ENCODE measurements around the gene CYTH3.
"Not testable (repeated sequence)": the region's sequence is repeated elsewhere in the genome, so short reads cannot be mapped to it uniquely, and the experiment has no call there.

CYTH3 gene

DNA sequence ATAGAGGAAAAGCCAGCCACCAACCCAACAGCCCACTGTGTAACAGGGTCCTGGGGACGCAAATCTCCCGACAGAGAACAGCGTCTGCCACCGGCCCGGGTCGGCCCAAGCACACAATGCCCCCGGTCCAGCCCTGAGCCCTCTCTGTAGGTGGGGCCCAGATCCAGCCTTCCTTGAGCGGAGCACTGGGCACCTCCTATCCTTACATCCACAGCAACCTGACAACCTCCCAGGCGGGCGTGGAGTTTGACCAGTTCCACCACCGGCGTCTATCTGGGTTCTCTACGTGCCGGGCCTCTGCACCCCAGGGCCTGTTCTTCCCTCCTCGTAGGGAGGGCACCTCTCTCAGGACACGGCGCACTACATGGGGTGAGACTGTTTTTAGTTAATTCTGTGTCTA is 109.0 kb downstream of the CYTH3 start:
- no peak for DNase-seq

DNA sequence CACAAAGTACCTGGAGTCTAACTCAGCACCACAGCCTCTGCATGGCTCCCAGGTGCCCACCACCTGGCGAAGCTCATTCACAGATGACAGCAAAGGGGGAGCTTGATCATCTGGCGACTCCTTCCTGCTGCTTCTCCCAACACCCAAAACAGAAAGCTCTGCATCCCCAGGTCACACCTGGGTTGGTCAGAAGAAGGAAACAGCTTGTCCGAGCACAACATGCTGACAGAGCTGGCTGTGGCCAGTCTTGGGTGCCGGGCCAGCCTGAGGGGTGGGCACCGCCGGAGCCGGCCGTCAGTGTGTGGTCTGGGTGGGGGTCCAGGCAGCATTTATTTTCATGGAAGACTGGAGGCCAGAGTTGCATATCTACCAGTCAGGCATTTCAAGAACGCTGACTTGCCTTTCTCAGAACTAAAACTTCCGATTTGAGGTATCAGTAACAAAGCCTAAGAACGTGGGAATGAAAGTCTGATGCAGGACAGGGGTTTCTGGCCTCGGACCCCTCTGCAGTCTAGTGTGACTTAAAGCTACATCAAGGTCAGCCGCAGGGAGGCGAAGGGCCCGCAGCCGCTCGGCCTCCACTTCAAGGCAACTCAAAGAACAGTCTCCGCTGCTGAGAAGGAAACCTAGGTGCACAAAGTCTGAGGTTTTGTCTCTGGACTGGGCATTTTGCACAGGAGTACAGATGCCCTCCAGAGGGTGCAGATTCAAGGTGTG is 109.6 kb downstream of the CYTH3 start:
- no peak for DNase-seq

DNA sequence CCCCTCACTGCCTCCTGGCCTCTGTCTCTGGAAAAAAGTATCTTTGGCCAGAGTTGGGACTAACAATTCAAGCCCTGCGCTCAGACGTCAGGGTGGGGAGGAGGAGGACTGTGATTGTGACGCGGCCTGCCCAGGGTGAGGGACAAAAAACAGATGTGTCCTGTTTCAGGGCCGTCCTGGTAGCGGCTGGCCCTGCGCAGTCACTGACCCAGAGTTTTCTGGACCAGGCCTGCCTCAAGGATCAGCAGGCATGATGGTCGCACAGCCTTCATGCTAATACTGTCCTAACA is 110.1 kb downstream of the CYTH3 start:
- no peak for DNase-seq

GRCh38 chr7:6161463-6162330 is 110.7 kb downstream of the CYTH3 start:
- no peak for DNase-seq

GRCh38 chr7:6160191-6160623 is 112.2 kb downstream of the CYTH3 start:
- no peak for DNase-seq

- DNase-seq = no peak
Observed at GRCh38 chr7:6159524-6160031, 112.8 kb downstream of the CYTH3 start.

GRCh38 chr7:6159097-6159483 is 113.3 kb downstream of the CYTH3 start:
- no peak for DNase-seq

GRCh38 chr7:6158424-6159096 is 113.9 kb downstream of the CYTH3 start:
- DNase-seq = no peak

- no peak for DNase-seq
Observed at GRCh38 chr7:6157685-6158423, 114.6 kb downstream of the CYTH3 start.

DNA sequence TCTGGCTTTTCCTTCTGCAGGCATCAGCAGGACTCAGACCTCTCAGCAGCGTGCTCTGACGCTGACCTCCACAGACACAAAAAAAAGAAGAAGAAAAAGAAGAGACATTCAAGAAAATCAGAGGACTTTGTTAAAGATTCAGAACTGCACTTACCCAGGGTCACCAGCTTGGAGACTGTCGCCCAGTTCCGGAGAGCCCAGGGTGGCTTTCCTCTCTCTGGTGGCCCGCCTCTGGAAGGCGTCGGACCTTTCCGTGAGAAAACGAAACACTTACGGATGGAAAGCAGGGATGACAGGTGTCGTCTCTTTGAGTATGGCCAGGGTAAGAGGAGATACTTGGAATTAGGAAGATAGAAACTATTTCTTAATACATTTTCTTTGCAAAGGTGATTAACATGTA is 115.7 kb downstream of the CYTH3 start:
- no peak for DNase-seq

GRCh38 chr7:6155596-6155995 is 116.8 kb downstream of the CYTH3 start:
- DNase-seq = no peak

- no peak for DNase-seq
Observed at GRCh38 chr7:6154542-6155404, 117.7 kb downstream of the CYTH3 start.

GRCh38 chr7:6153646-6154541 is 118.5 kb downstream of the CYTH3 start:
- DNase-seq = no peak

DNA sequence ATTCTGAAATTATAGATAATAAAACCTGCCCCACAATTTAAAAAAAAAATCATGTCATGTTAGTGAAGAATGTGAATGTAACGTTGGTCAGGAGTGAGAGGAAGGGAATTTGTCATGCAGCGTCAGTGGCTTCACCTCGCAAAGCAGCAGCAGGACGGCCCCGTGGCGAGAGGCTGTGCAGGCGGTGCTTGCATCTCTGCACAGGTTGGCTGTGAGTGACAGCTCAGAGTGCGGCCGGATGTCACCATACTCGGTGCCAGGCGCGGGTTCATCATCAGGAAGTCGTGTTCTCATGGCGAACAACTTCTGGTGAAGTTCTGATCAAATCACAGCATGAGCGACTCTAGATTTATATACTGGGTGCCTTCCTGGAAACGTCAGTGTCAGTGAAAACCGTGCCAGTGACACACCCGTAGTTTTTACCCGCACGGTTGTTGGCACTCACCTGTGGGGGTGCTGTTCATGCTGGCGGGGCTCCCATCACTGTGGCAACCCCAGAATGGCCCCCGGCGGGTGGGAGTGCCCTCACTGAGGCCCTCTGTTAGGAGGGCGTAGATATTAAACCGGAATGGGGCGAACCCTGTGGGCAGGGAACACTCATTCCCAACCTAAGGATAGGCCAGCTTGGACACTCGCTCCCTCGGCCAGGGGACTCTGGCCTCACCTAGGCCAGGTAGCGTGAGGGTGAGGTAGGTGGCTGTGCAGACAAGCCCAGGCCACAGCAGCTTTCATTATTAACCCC is 120.3 kb downstream of the CYTH3 start:
- no peak for DNase-seq

GRCh38 chr7:6151527-6151926 is 120.9 kb downstream of the CYTH3 start:
- DNase-seq = not testable (repeated sequence)

DNA sequence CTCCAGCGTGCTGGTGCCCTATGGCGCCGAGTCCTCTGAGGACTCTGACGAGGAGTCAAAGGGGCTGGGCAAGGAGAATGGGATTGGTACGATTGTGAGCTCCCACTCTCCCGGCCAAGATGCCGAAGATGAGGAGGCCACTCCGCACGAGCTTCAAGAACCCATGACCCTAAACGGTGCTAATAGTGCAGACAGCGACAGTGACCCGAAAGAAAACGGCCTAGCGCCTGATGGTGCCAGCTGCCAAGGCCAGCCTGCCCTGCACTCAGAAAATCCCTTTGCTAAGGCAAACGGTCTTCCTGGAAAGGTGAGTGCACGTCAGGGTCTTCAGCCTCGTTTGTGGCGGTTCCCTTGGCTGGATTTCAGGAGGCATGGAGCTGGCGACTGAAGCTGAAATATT is 122.4 kb downstream of the CYTH3 start:
- DNase-seq = no peak

GRCh38 chr7:6148724-6149360 is 123.6 kb downstream of the CYTH3 start:
- DNase-seq = no peak

DNA sequence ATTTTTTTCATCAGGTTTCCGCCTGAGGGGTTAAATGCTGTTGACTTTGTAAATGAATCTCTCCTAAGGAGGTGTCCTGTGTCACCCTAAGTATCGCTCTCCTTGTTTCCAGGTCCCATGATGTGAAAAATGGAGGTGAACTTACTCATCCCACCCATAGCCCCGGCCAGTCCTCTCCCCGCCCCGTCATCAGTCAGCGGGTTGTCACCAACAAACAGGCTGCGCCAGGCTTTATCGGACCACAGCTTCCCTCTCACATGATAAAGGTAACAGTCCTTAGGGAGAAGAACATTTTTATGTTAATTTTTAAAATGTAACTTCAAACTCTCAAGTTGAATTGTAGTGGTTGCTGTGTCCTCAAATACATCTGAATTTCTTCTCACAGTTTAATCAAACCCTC is 124.8 kb downstream of the CYTH3 start:
- DNase-seq = no peak

- DNase-seq = no peak
Observed at GRCh38 chr7:6146666-6147065, 125.8 kb downstream of the CYTH3 start.

DNA sequence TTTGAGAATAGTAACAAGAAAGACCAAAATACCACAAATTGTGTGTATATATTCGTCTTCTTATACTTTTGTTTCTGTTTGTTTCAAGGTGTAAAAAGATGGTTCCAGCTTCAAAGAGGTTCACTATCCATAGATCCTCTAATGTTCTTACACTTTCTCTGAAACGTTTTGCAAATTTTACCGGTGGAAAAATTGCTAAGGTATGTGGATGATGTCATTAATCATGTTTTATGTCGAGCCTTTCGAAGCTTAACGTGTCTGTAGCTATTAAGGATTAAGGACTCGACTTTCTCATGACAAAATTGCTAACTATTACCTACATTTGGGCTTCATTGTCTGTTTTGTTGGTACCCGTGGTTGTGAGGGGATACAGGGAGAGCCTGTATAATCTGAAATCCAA is 128.4 kb downstream of the CYTH3 start:
- DNase-seq = no peak

Data from activated gamma-delta T cell treated with Interleukin-2 at 50 U/mL for 16 hours (primary cell).